IPS-20b (cell line): ENCODE data around the gene LILRB5.
"Not testable (repeated sequence)": the region's sequence is repeated elsewhere in the genome, so short reads cannot be mapped to it uniquely, and the experiment has no call there.

ENCODE experiments used
- H3K27ac ChIP-seq: one replicate; pipeline ENCODE4 v1.5.1; 2013; ENCODE audit warnings: low read length
- H3K27me3 ChIP-seq: 2 replicates; pipeline ENCODE4 v1.6.1; 2013; ENCODE audit warnings: mild to moderate bottlenecking, low read length, inconsistent platforms; ENCODE audit not compliant: insufficient read depth
- H3K36me3 ChIP-seq: 2 replicates; pipeline ENCODE4 v1.6.1; 2013; ENCODE audit warnings: low read depth, mild to moderate bottlenecking, inconsistent platforms, low read length, moderate library complexity; ENCODE audit not compliant: insufficient read depth
- H3K4me1 ChIP-seq: 2 replicates; pipeline ENCODE4 v1.6.1; 2013; ENCODE audit warnings: mild to moderate bottlenecking, control low read depth, inconsistent platforms, low read length, moderate library complexity; ENCODE audit not compliant: insufficient read depth
- H3K4me3 ChIP-seq: 2 replicates; pipeline ENCODE4 v1.5.1; 2013; ENCODE audit warnings: mild to moderate bottlenecking, low read length, inconsistent platforms
- H3K9ac ChIP-seq: 2 replicates; pipeline ENCODE4 v1.6.1; 2013; ENCODE audit warnings: low read depth, mild to moderate bottlenecking, inconsistent platforms, low read length, moderate library complexity
- H3K9me3 ChIP-seq: 2 replicates; pipeline ENCODE4 v1.6.1; 2013; ENCODE audit warnings: mild to moderate bottlenecking, low read depth, low read length, inconsistent platforms; ENCODE audit not compliant: insufficient read depth

Gene LILRB5

GRCh38 chr19:54257116-54257480 is at the start of gene LILRB5:
Gene LILRB5, minus strand, starts transcription at chr19:54257273. Its CDS starts 80 bp downstream, at chr19:54257193.
- H3K9ac ChIP-seq: no peak within 1 kb of the TSS

GRCh38 chr19:54305141-54305540 is 48.1 kb upstream of the LILRB5 start:
- H3K36me3 ChIP-seq: no peaks in the 10 kb centered on the region
- no peaks in the 10 kb centered on the region for H3K4me1 ChIP-seq
- H3K4me3 ChIP-seq: no peak overlapping the region
- H3K9me3 ChIP-seq: no peaks in the 10 kb centered on the region
- H3K27me3 ChIP-seq: peaks cover 14% of the 10 kb centered on the region
- no peak overlapping the region for H3K9ac ChIP-seq
- H3K27ac ChIP-seq: no peak overlapping the region

More at GRCh38 chr19:54257116-54257480, at the start of gene LILRB5:
- no peaks in the 10 kb centered on the region for H3K36me3 ChIP-seq
- H3K4me1 ChIP-seq: no peaks in the 10 kb centered on the region; the same call in 1 of the 2 replicates
- H3K27ac ChIP-seq: no peak within 1 kb of the TSS
- no peak within 1 kb of the TSS for H3K4me3 ChIP-seq
- H3K27me3 ChIP-seq: no peaks in the 10 kb centered on the region; the same call in 1 of the 2 replicates
- no peaks in the 10 kb centered on the region for H3K9me3 ChIP-seq

GRCh38 chr19:54302257-54302656 is 45.2 kb upstream of the LILRB5 start:
- Histone ChIP-seq H3K27me3 (peaks cover 30% of the 10 kb centered on the region), H3K9me3 (no peaks in the 10 kb centered on the region), H3K27ac (no peak overlapping the region), H3K9ac (no peak overlapping the region), H3K4me3 (no peak overlapping the region), H3K4me1 (no peaks in the 10 kb centered on the region), H3K36me3 (no peaks in the 10 kb centered on the region)

- Histone ChIP-seq H3K9ac (no peak overlapping the region), H3K27ac (no peak overlapping the region), H3K9me3 (no peaks in the 10 kb centered on the region), H3K4me3 (no peak overlapping the region), H3K36me3 (no peaks in the 10 kb centered on the region), H3K27me3 (peaks cover 30% of the 10 kb centered on the region), H3K4me1 (no peaks in the 10 kb centered on the region)
Measured at GRCh38 chr19:54299515-54299914, 42.4 kb upstream of the LILRB5 start.

GRCh38 chr19:54299126-54299498 is 42.0 kb upstream of the LILRB5 start:
- H3K27me3 ChIP-seq: peaks cover 30% of the 10 kb centered on the region
- no peak overlapping the region for H3K4me3 ChIP-seq
- H3K4me1 ChIP-seq: no peaks in the 10 kb centered on the region
- no peak overlapping the region for H3K9ac ChIP-seq
- H3K9me3 ChIP-seq: no peaks in the 10 kb centered on the region
- H3K36me3 ChIP-seq: no peaks in the 10 kb centered on the region
- H3K27ac ChIP-seq: no peak overlapping the region

GRCh38 chr19:54298357-54299125 is 41.5 kb upstream of the LILRB5 start:
- Histone ChIP-seq H3K27ac (no peak overlapping the region), H3K4me1 (no peaks in the 10 kb centered on the region), H3K27me3 (peaks cover 30% of the 10 kb centered on the region)

GRCh38 chr19:54297759-54298305 is 40.8 kb upstream of the LILRB5 start:
- no peak overlapping the region for H3K4me3 ChIP-seq
- no peak overlapping the region for H3K9ac ChIP-seq
- no peaks in the 10 kb centered on the region for H3K4me1 ChIP-seq
- no peak overlapping the region for H3K27ac ChIP-seq
- H3K36me3 ChIP-seq: no peaks in the 10 kb centered on the region
- H3K27me3 ChIP-seq: peaks cover 30% of the 10 kb centered on the region
- no peaks in the 10 kb centered on the region for H3K9me3 ChIP-seq

More at GRCh38 chr19:54298357-54299125, 41.5 kb upstream of the LILRB5 start:
- Histone ChIP-seq H3K36me3 (no peaks in the 10 kb centered on the region), H3K9ac (no peak overlapping the region), H3K4me3 (no peak overlapping the region), H3K9me3 (no peaks in the 10 kb centered on the region)

GRCh38 chr19:54294539-54294938 is 37.5 kb upstream of the LILRB5 start:
- no peak overlapping the region for H3K27ac ChIP-seq
- no peak overlapping the region for H3K9ac ChIP-seq
- H3K4me1 ChIP-seq: no peaks in the 10 kb centered on the region
- no peaks in the 10 kb centered on the region for H3K36me3 ChIP-seq
- no peaks in the 10 kb centered on the region for H3K9me3 ChIP-seq
- peaks cover 14% of the 10 kb centered on the region; the same call in 1 of the 2 replicates for H3K27me3 ChIP-seq
- H3K4me3 ChIP-seq: no peak overlapping the region

- H3K27ac ChIP-seq, H3K4me3 ChIP-seq, H3K36me3 ChIP-seq, H3K27me3 ChIP-seq, H3K4me1 ChIP-seq, H3K9me3 ChIP-seq, H3K9ac ChIP-seq: not testable (repeated sequence)
Measured at GRCh38 chr19:54289160-54289559, 32.1 kb upstream of the LILRB5 start.

GRCh38 chr19:54287456-54287855 is 30.4 kb upstream of the LILRB5 start:
- Histone ChIP-seq H3K27ac (no peak overlapping the region), H3K36me3 (no peaks in the 10 kb centered on the region), H3K4me1 (no peaks in the 10 kb centered on the region), H3K4me3 (no peak overlapping the region), H3K9ac (no peak overlapping the region), H3K27me3 (no peaks in the 10 kb centered on the region), H3K9me3 (no peaks in the 10 kb centered on the region)

GRCh38 chr19:54286283-54286682 is 29.2 kb upstream of the LILRB5 start:
- not testable (repeated sequence) for H3K9ac ChIP-seq, H3K27me3 ChIP-seq, H3K9me3 ChIP-seq, H3K36me3 ChIP-seq, H3K4me3 ChIP-seq, H3K27ac ChIP-seq, H3K4me1 ChIP-seq

- not testable (repeated sequence) for H3K4me1 ChIP-seq, H3K9ac ChIP-seq, H3K27ac ChIP-seq, H3K9me3 ChIP-seq, H3K27me3 ChIP-seq, H3K36me3 ChIP-seq, H3K4me3 ChIP-seq
Measured at GRCh38 chr19:54285427-54286056, 28.5 kb upstream of the LILRB5 start.
